ENCODE data around the gene SERPINA12. TPM values are rescaled to one million over a fixed set of nuclear protein-coding genes. Genes with fewer than 3 reads are reported as not detected.

Gene SERPINA12
- total and polyA plus RNA-seq, 10 of the 15 experiments (the other 5 are each of a cell fraction or from before 2014, with no cell fraction given) = not detected

GRCh38 chr14:94515426-94515825, 6.2 kb upstream of the SERPINA12 start:
- no peak overlapping the region for H3K27ac ChIP-seq (ENCODE audit: control insufficient read depth, insufficient read depth)
- H3K9me3 ChIP-seq (replicated peaks; ENCODE audit: control insufficient read depth, insufficient read depth, low read length) = no peaks in the 10 kb centered on the region; the same call in 2 of the 3 replicates
- ChIA-PET POLR2A (no interaction called here), CTCF (no interaction called here), RAD21 (ENCODE audit: unreplicated experiment) (no interaction called here), SMC1A (ENCODE audit: uncharacterized antibody, unreplicated experiment) (no interaction called here)
- H3K4me1 ChIP-seq (ENCODE audit: control insufficient read depth, insufficient read depth, low read length) = no peaks in the 10 kb centered on the region
- FAIRE-seq (no peak), ATAC-seq (no peak), DNase-seq (ENCODE audit: low read depth, low spot score) (no peak)
- 52% methylated on average over 9 of the region's 9 CpGs for WGBS (ENCODE audit: insufficient coverage, insufficient replicate concordance, low lambda C conversion rate, missing lambda C conversion rate)
- H2AFZ ChIP-seq (ENCODE audit: control insufficient read depth, low read depth, low read length) = no peak overlapping the region
- TF ChIP-seq ZNF24 (IDR thresholded peaks at IDR 0.05) (no peak), EED (IDR thresholded peaks at IDR 0.05; ENCODE audit: low read depth) (no peak), MAX (IDR thresholded peaks at IDR 0.05; ENCODE audit: low read depth, low read length) (no peak), POU2F2 (IDR thresholded peaks at IDR 0.05; ENCODE audit: borderline replicate concordance, low read depth, low read length) (no peak)
- TF ChIP-seq, protein P1, sequence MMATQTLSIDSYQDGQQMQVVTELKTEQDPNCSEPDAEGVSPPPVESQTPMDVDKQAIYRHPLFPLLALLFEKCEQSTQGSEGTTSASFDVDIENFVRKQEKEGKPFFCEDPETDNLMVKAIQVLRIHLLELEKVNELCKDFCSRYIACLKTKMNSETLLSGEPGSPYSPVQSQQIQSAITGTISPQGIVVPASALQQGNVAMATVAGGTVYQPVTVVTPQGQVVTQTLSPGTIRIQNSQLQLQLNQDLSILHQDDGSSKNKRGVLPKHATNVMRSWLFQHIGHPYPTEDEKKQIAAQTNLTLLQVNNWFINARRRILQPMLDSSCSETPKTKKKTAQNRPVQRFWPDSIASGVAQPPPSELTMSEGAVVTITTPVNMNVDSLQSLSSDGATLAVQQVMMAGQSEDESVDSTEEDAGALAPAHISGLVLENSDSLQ (IDR thresholded peaks at IDR 0.05) = no peak
- H3K9ac ChIP-seq (ENCODE audit: control insufficient read depth, insufficient read depth, low read length) = no peak overlapping the region
- no peaks in the 10 kb centered on the region for H3K79me2 ChIP-seq (ENCODE audit: control insufficient read depth, insufficient read depth, low read length)
- H3K36me3 ChIP-seq (ENCODE audit: control insufficient read depth in 2 of 2, insufficient read depth in 2 of 2, low read length in 1 of 2) = no peaks in the 10 kb centered on the region
- in situ Hi-C loops (cut with MboI) (no loop called here), intact Hi-C loops (cut with micrococcal nuclease; ENCODE audit: unreplicated experiment) (no loop called here)
- no peaks in the 10 kb centered on the region for H4K20me1 ChIP-seq (ENCODE audit: control insufficient read depth, insufficient read depth)
- H3K4me3 ChIP-seq = no peak overlapping the region
- peaks cover 0 to 6% of the 10 kb centered on the region in 2 experiments; a peak in 2 of 4 replicates for H3K27me3 ChIP-seq (replicated peaks in 1 of 2; ENCODE audit: control insufficient read depth in 2 of 2, insufficient read depth in 2 of 2, low read length in 1 of 2)
- no TSS peak for BruUV-seq (replicated peaks)
- no peak overlapping the region for H3K4me2 ChIP-seq (ENCODE audit: control insufficient read depth, insufficient read depth)

DNA sequence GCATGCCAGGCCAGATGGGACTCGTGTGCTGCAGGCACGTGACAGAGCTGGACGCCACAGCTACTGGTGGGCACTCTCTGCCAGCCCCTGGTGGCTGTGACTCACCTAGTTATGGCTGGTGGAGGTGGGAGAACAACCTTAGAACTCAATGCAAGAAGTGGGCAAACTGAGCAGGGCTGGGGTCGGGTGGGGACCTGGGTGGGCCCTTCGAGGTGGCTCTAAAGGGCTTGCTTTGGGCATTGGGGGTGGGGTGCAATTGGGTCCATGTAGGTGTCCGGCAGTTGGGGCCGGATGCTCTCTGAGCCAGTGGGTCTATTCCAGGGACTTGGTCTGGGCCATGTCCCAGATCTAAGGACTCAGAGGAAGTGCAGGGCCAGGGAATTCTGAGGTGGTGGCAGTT, 5.1 kb upstream of the SERPINA12 start:
- H3K9ac ChIP-seq (ENCODE audit: control insufficient read depth, insufficient read depth, low read length) = no peak overlapping the region
- in situ Hi-C loops (cut with MboI) (no loop called here), intact Hi-C loops (cut with micrococcal nuclease; ENCODE audit: unreplicated experiment) (no loop called here)
- H3K4me2 ChIP-seq (ENCODE audit: control insufficient read depth, insufficient read depth) = no peak overlapping the region
- no peak for DNase-seq (ENCODE audit: low read depth, low spot score)
- peaks cover 0 to 6% of the 10 kb centered on the region in 2 experiments; a peak in 2 of 4 replicates for H3K27me3 ChIP-seq (replicated peaks in 1 of 2; ENCODE audit: control insufficient read depth in 2 of 2, insufficient read depth in 2 of 2, low read length in 1 of 2)
- no peak for ATAC-seq
- BruUV-seq (replicated peaks) = no TSS peak
- no peaks in the 10 kb centered on the region for H3K4me1 ChIP-seq (ENCODE audit: control insufficient read depth, insufficient read depth, low read length)
- H3K79me2 ChIP-seq (ENCODE audit: control insufficient read depth, insufficient read depth, low read length) = no peaks in the 10 kb centered on the region
- no peak overlapping the region for H2AFZ ChIP-seq (ENCODE audit: control insufficient read depth, low read depth, low read length)
- no peak for FAIRE-seq
- H4K20me1 ChIP-seq (ENCODE audit: control insufficient read depth, insufficient read depth) = no peaks in the 10 kb centered on the region
- ChIA-PET SMC1A (ENCODE audit: uncharacterized antibody, unreplicated experiment) (no interaction called here), RAD21 (ENCODE audit: unreplicated experiment) (no interaction called here), CTCF (no interaction called here), POLR2A (no interaction called here)
- H3K36me3 ChIP-seq (ENCODE audit: control insufficient read depth in 2 of 2, insufficient read depth in 2 of 2, low read length in 1 of 2) = no peaks in the 10 kb centered on the region
- no peak overlapping the region for H3K4me3 ChIP-seq
- 24% methylated on average over 7 of the region's 7 CpGs for WGBS (ENCODE audit: insufficient coverage, insufficient replicate concordance, low lambda C conversion rate, missing lambda C conversion rate)
- no peak overlapping the region for H3K27ac ChIP-seq (ENCODE audit: control insufficient read depth, insufficient read depth)
- no peaks in the 10 kb centered on the region; the same call in 2 of the 3 replicates for H3K9me3 ChIP-seq (replicated peaks; ENCODE audit: control insufficient read depth, insufficient read depth, low read length)
- TF ChIP-seq TCF12 (IDR thresholded peaks at IDR 0.05; ENCODE audit: low read depth, low read length) = no peak
- TF ChIP-seq ZBTB4 (CRISPR knock-in tag; IDR thresholded peaks at IDR 0.05) = no peak
- no peak for TF ChIP-seq MXI1 (IDR thresholded peaks at IDR 0.05; ENCODE audit: low read depth, low read length)
- TF ChIP-seq FOXK2 (IDR thresholded peaks at IDR 0.05) = no peak
- no peak for TF ChIP-seq ZBED1 (IDR thresholded peaks at IDR 0.05; ENCODE audit: borderline replicate concordance)
- TF ChIP-seq PAX8 (IDR thresholded peaks at IDR 0.05) = no peak
- TF ChIP-seq, protein P2, sequence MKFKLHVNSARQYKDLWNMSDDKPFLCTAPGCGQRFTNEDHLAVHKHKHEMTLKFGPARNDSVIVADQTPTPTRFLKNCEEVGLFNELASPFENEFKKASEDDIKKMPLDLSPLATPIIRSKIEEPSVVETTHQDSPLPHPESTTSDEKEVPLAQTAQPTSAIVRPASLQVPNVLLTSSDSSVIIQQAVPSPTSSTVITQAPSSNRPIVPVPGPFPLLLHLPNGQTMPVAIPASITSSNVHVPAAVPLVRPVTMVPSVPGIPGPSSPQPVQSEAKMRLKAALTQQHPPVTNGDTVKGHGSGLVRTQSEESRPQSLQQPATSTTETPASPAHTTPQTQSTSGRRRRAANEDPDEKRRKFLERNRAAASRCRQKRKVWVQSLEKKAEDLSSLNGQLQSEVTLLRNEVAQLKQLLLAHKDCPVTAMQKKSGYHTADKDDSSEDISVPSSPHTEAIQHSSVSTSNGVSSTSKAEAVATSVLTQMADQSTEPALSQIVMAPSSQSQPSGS (IDR thresholded peaks at IDR 0.05; ENCODE audit: low read length) = no peak
- TF ChIP-seq NFYB (IDR thresholded peaks at IDR 0.05; ENCODE audit: insufficient read depth, low read depth, low read length) = no peak

All from GM12878 (cell line).